Gastroesophageal sphincter (tissue), 4 donors: ENCODE data around the gene TRPV3. TPM values are rescaled to one million over a fixed set of nuclear protein-coding genes. Genes with fewer than 3 reads are reported as not detected.
A peak's percentile ranks its signal among the peaks of the same experiment; 100 is the strongest.

Experiments used
- ATAC-seq: fragments of 150-250 bp; one replicate; pipeline ENCODE4 v1.9.1; 2016; ENCODE audit warnings: mild to moderate bottlenecking, moderate library complexity
- H3K27ac ChIP-seq, 4 donors: fragments of 200-600 bp; sonication (generic) in 3 of 4; 1 replicate in 3 of 4; 2 replicates in 1 of 4; pipeline ENCODE4 v1.5.1; 2016 to 2019
- H3K27me3 ChIP-seq: fragments of 200-600 bp; sonication (generic); one replicate; pipeline ENCODE4 v1.5.1; 2019
- H3K36me3 ChIP-seq, 2 donors: fragments of 200-600 bp; sonication (generic); one replicate each; pipeline ENCODE4 v1.5.1; 2019; ENCODE audit warnings: control low read depth in 1 of 2
- H3K4me1 ChIP-seq, 3 donors: fragments of 200-600 bp; sonication (generic); 1 replicate in 2 of 3; 2 replicates in 1 of 3; pipeline ENCODE4 v1.5.1; 2016 to 2019; ENCODE audit warnings: control low read depth in 2 of 3
- H3K4me3 ChIP-seq, 2 donors: fragments of 200-600 bp; sonication (generic); one replicate each; pipeline ENCODE4 v1.5.1; 2019; ENCODE audit warnings: mild to moderate bottlenecking in 1 of 2, moderate library complexity in 1 of 2
- H3K9me3 ChIP-seq, 3 donors: fragments of 200-600 bp; sonication (generic); one replicate each; pipeline ENCODE4 v1.5.1; 2017 to 2019; ENCODE audit warnings: control low read depth in 2 of 3
- EP300 ChIP-seq: sonication (generic); formaldehyde crosslinking; IDR thresholded peaks from one replicate; pipeline ENCODE4 v1.6.1; 2017; ENCODE audit warnings: antibody characterized with exemption, mild to moderate bottlenecking
- POLR2A ChIP-seq, 2 donors: fragments of 450-650 bp; IDR thresholded peaks; one replicate each; pipeline ENCODE4 v1.6.1; 2017; ENCODE audit warnings: antibody characterized with exemption in 2 of 2, mild to moderate bottlenecking in 2 of 2, moderate library complexity in 1 of 2
- POLR2AphosphoS5 ChIP-seq: sonication (generic); formaldehyde crosslinking; IDR thresholded peaks from one replicate; pipeline ENCODE4 v1.6.1; 2017; ENCODE audit warnings: antibody characterized with exemption
- WGBS, 2 donors: methylation state at CpG; one replicate each; pipeline ENCODE4 v1.1.5; 2018; ENCODE audit warnings: low coverage in 1 of 2; 5-methylcytosine and 5-hydroxymethylcytosine counted together
- total RNA-seq, 4 donors: library from RNA; depleted of rRNA; stranded (reverse); fragments of >200 nt; gene quantifications; one replicate each; pipeline ENCODE4 v1.1.0, GENCODE V29; 2016
- TF ChIP-seq, protein P1 (sequence below), 4 experiments: fragments of 200-600 bp in 2 of 4; fragments of 450-650 bp in 2 of 4; sonication (generic) in 1 of 4; IDR thresholded peaks; one replicate each; pipeline ENCODE4 v1.5.1; 2017 to 2019; ENCODE audit warnings: antibody characterized with exemption in 4 of 4, mild to moderate bottlenecking in 2 of 4, moderate library complexity in 2 of 4

The TRPV3 gene
- total RNA-seq, 4 donors from 2014 or later, result 0.31 to 0.82 (median 0.70) TPM

DNA sequence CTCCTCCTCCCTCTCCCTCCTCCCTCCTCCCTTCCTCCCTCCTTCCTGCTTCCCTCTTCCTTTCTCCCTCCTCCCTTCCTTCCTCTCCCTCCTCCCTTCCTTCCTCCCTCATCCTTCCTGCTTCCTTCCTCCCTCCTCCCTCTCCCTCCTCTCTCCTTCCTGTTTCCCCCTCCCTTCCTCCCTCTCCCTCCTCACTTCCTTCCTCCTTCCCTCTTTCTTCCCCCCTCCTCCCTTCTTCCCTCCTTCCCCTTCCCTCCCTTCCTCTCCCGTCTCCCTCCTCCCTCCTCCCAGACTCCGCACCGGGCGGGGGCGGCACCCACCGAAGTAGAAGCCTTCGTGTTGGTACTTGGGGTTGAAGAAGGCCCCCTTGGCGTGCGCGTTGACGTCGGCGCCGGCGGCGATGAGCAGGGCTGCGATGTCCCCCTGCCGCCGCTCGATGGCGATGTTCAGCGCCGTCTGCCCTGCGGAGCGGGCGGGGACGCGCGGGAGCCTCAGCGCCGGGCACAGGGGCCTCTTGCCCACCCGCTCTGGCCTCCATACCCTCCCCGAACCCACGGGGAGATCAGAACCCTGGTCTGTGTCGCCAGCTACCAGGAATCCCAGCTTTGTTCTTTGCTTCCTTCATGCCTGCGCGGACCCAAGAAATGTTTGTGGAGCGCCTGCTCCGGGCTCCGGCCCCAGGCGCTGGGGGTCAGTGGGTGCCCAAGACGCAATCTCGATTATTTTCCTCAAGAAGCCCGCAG lies 22.2 kb downstream of the TRPV3 start:
- no CpG with 5 or more reads among the region's 44 CpGs for WGBS, 2 donors
- TF ChIP-seq, protein P1, sequence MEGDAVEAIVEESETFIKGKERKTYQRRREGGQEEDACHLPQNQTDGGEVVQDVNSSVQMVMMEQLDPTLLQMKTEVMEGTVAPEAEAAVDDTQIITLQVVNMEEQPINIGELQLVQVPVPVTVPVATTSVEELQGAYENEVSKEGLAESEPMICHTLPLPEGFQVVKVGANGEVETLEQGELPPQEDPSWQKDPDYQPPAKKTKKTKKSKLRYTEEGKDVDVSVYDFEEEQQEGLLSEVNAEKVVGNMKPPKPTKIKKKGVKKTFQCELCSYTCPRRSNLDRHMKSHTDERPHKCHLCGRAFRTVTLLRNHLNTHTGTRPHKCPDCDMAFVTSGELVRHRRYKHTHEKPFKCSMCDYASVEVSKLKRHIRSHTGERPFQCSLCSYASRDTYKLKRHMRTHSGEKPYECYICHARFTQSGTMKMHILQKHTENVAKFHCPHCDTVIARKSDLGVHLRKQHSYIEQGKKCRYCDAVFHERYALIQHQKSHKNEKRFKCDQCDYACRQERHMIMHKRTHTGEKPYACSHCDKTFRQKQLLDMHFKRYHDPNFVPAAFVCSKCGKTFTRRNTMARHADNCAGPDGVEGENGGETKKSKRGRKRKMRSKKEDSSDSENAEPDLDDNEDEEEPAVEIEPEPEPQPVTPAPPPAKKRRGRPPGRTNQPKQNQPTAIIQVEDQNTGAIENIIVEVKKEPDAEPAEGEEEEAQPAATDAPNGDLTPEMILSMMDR (IDR thresholded peaks at IDR 0.05), result peak in 3 of 4 experiments; percentile 22 to 76 (median 67)
- no peak for TF ChIP-seq EP300
- Histone ChIP-seq H3K27ac (peak overlapping the region in 3 of 4 donors; percentile 56 to 78 (median 57)), H3K4me1 (peaks cover 0 to 15% (median 0%) of the 10 kb centered on the region in 3 donors), H3K4me3 (peak overlapping the region; percentile 5 to 41), H3K36me3 (no peaks in the 10 kb centered on the region), H3K9me3 (no peaks in the 10 kb centered on the region), H3K27me3 (peaks cover 63% of the 10 kb centered on the region)
- peak; percentile 78 for ATAC-seq

DNA sequence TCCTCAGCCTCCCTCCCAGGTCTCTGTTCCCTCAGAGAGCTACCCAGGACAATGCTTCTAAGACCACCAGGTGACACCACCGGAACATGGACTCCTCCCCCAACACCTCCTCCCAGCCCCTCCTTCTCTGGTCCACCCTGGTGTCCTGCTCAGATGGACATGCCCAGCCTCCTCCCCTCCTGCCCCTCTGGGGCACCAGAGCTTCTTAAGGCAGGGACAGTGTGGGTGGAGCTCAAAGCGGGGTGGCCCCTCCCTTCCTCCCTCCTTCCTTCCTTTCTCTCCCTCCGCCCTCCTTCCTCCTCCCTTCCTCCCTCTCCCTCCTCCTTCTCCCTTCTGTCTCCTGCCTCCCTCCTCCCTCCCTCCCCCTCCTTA lies 22.7 kb downstream of the TRPV3 start:
- Histone ChIP-seq H3K27me3 (peaks cover 69% of the 10 kb centered on the region), H3K36me3 (no peaks in the 10 kb centered on the region), H3K9me3 (no peaks in the 10 kb centered on the region), H3K4me1 (peaks cover 0 to 21% (median 0%) of the 10 kb centered on the region in 3 donors), H3K4me3 (peak overlapping the region in 1 of 2 donors; percentile 41), H3K27ac (peak overlapping the region in 3 of 4 donors; percentile 2 to 78 (median 56))
- WGBS, 2 donors, result 17 to 28% methylated on average over 1 to 3 of the region's 3 CpGs
- TF ChIP-seq, protein P1 (IDR thresholded peaks at IDR 0.05), result no peak
- no peak for TF ChIP-seq POLR2A (IDR thresholded peaks at IDR 0.05)
- no peak for TF ChIP-seq EP300
- TF ChIP-seq POLR2AphosphoS5, result no peak
- peak; percentile 35 for ATAC-seq

DNA sequence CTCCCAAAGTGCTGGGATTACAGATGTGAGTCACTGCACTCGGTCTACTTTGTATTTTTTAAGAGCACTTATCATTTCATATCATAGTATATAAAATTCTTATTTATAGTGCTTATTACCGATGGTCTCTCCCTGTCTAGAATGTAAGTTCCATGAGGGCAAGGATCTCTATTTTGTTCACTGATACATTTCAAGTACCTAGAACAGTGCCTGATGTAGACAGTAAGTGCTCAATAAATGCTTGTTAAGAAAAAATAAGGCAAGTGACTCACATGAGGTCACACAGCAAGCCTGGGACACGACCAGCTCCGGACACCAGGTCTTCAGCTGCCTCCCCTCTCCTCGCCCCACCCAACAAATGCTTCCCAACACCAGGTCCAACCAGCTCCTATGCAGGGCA lies 23.9 kb downstream of the TRPV3 start:
- ATAC-seq, result no peak
- H3K9me3 ChIP-seq, result no peaks in the 10 kb centered on the region
- peaks cover 79% of the 10 kb centered on the region for H3K27me3 ChIP-seq
- no peak overlapping the region for H3K27ac ChIP-seq
- TF ChIP-seq, protein P1 (IDR thresholded peaks at IDR 0.05), result no peak
- TF ChIP-seq POLR2AphosphoS5, result no peak
- no peak for TF ChIP-seq POLR2A (IDR thresholded peaks at IDR 0.05)
- no peak for TF ChIP-seq EP300
- H3K4me3 ChIP-seq, result no peak overlapping the region
- H3K4me1 ChIP-seq, result peaks cover 0 to 30% (median 0%) of the 10 kb centered on the region in 3 donors
- WGBS, 2 donors, result 76 to 90% methylated on average over 2 to 3 of the region's 5 CpGs
- no peaks in the 10 kb centered on the region for H3K36me3 ChIP-seq

DNA sequence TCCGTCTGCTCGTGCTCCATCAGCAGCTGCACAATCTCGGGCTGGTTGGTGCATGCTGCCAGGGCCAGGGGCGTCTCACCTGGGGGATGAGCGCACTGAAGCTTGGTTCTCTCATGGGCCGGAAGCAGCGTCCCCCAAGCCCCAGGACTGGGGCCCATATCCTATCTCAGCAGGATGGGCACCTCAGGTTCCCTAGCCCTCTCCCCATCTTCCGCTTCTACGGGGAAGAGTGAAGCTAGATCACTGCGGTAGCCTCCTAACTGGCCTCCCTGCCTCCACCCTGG lies 24.8 kb downstream of the TRPV3 start:
- Histone ChIP-seq H3K4me1 (peaks cover 0 to 30% (median 0%) of the 10 kb centered on the region in 3 donors), H3K27me3 (peaks cover 84% of the 10 kb centered on the region), H3K36me3 (no peaks in the 10 kb centered on the region), H3K27ac (no peak overlapping the region), H3K9me3 (no peaks in the 10 kb centered on the region), H3K4me3 (no peak overlapping the region)
- no peak for ATAC-seq
- TF ChIP-seq POLR2A (IDR thresholded peaks at IDR 0.05) (no peak), POLR2AphosphoS5 (no peak), EP300 (no peak)
- TF ChIP-seq, protein P1 (IDR thresholded peaks at IDR 0.05), result no peak
- WGBS, 2 donors, result 100% methylated on average over 1 of the region's 10 CpGs
